IMR-90 (cell line): ENCODE results near the gene CRIM1.

Source experiments
- BHLHE40 ChIP-seq: fragments of 150-350 bp; IDR thresholded peaks from 2 replicates; pipeline ENCODE4 v1.6.1; 2016; ENCODE audit warnings: mild to moderate bottlenecking, low read depth, low read length
- CEBPB ChIP-seq: IDR thresholded peaks from 2 replicates; pipeline ENCODE4 v1.6.1; 2012; ENCODE audit warnings: low read depth, low read length, improper control_type of control experiment
- CHD1 ChIP-seq: IDR thresholded peaks from 2 replicates; pipeline ENCODE4 v1.6.1; 2012; ENCODE audit warnings: low read depth, low read length, improper control_type of control experiment
- CTCF ChIP-seq: conservative IDR thresholded peaks from 2 replicates; pipeline ENCODE4 v1.5.1; 2012; ENCODE audit warnings: mild to moderate bottlenecking, low read depth, low read length, improper control_type of control experiment
- FOS ChIP-seq: fragments of 150-350 bp; IDR thresholded peaks from 2 replicates; pipeline ENCODE4 v1.6.1; 2016; ENCODE audit warnings: low read depth, low read length
- MAFK ChIP-seq: IDR thresholded peaks from 2 replicates; pipeline ENCODE4 v1.6.1; 2012; ENCODE audit warnings: low read depth, low read length, improper control_type of control experiment
- MAZ ChIP-seq: IDR thresholded peaks from 2 replicates; pipeline ENCODE4 v1.6.1; 2012; ENCODE audit warnings: low read depth, mild to moderate bottlenecking, low read length, improper control_type of control experiment, moderate library complexity, borderline replicate concordance
- MXI1 ChIP-seq: IDR thresholded peaks from 2 replicates; pipeline ENCODE4 v1.6.1; 2012; ENCODE audit warnings: low read depth, mild to moderate bottlenecking, low read length, moderate library complexity, borderline replicate concordance
- POLR2A ChIP-seq: IDR thresholded peaks from 2 replicates; pipeline ENCODE4 v1.6.1; 2012; ENCODE audit warnings: mild to moderate bottlenecking, low read depth, low read length
- RAD21 ChIP-seq: IDR thresholded peaks from 2 replicates; pipeline ENCODE4 v1.6.1; 2012; ENCODE audit warnings: low read length, improper control_type of control experiment
- SMC3 ChIP-seq: fragments of 150-350 bp; IDR thresholded peaks from 2 replicates; pipeline ENCODE4 v1.6.1; 2016; ENCODE audit warnings: low read depth, mild to moderate bottlenecking, antibody characterized with exemption, low read length, moderate library complexity
- TF ChIP-seq, protein P1 (sequence below): fragments of 150-350 bp; IDR thresholded peaks from 2 replicates; pipeline ENCODE4 v1.6.1; 2016; ENCODE audit warnings: low read depth, mild to moderate bottlenecking, low read length, moderate library complexity, borderline replicate concordance
- TF ChIP-seq, protein P2 (sequence below): fragments of 150-350 bp; IDR thresholded peaks from 2 replicates; pipeline ENCODE4 v1.6.1; 2017; ENCODE audit warnings: mild to moderate bottlenecking, antibody characterized with exemption, low read length, low read depth

DNA sequence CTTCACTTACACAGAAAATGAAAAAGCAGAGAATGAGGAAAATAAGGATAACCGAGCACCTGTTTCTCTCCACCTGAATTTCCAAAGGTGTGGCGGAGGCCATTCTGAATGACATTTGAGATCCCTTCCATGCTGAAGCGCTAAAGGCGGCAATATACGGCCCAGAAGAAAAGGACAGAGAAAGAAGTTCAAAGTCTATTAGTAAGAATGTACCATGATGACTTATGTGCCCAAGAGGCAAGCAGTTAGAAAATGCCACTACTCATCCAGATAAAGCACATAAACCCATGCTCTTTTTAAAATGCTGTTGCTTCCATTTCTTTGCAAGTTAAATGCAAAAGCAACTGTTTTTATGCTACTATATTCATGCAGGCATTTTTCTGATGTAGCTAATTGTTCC lies 205.1 kb downstream of the CRIM1 start:
- TF ChIP-seq SMC3 (no peak), CTCF (no peak), RAD21 (no peak), MAZ (no peak), POLR2A (no peak), BHLHE40 (no peak), MAFK (no peak), CEBPB (no peak), MXI1 (no peak), FOS (no peak), CHD1 (no peak)
- TF ChIP-seq, protein P1, sequence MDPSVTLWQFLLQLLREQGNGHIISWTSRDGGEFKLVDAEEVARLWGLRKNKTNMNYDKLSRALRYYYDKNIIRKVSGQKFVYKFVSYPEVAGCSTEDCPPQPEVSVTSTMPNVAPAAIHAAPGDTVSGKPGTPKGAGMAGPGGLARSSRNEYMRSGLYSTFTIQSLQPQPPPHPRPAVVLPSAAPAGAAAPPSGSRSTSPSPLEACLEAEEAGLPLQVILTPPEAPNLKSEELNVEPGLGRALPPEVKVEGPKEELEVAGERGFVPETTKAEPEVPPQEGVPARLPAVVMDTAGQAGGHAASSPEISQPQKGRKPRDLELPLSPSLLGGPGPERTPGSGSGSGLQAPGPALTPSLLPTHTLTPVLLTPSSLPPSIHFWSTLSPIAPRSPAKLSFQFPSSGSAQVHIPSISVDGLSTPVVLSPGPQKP, result no peak
- TF ChIP-seq, protein P2, sequence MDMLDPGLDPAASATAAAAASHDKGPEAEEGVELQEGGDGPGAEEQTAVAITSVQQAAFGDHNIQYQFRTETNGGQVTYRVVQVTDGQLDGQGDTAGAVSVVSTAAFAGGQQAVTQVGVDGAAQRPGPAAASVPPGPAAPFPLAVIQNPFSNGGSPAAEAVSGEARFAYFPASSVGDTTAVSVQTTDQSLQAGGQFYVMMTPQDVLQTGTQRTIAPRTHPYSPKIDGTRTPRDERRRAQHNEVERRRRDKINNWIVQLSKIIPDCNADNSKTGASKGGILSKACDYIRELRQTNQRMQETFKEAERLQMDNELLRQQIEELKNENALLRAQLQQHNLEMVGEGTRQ, result no peak
